Stimulated activated CD4-positive, alpha-beta T cell treated with anti-CD3 and anti-CD28 coated beads, Interleukin-4, amount 100 ng/mL, for 24 hours (primary cell): Measurements from ENCODE around the gene MDM2.
"Not testable (repeated sequence)": the region's sequence is repeated elsewhere in the genome, so short reads cannot be mapped to it uniquely, and the experiment has no call there.

Experiments used
- DNase-seq: peaks from one replicate; pipeline ENCODE4 v3.0.0-alpha.2; 2020

MDM2 gene

DNA sequence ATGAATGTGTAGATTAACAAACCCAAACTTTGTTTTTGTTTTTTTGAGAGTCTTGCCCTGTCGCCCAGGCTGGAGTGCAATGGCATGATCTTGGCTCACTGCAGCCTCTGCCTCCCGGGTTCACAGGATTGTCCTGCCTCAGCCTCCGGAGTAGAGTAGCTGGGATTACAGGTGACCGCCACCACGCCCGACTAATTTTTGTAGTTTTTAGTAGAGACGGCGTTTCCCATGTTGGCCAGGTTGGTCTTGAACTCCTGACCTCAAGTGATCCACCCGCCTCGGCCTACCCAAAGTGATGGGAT, 752 bp upstream of the MDM2 start:
- DNase-seq: not testable (repeated sequence)

DNA sequence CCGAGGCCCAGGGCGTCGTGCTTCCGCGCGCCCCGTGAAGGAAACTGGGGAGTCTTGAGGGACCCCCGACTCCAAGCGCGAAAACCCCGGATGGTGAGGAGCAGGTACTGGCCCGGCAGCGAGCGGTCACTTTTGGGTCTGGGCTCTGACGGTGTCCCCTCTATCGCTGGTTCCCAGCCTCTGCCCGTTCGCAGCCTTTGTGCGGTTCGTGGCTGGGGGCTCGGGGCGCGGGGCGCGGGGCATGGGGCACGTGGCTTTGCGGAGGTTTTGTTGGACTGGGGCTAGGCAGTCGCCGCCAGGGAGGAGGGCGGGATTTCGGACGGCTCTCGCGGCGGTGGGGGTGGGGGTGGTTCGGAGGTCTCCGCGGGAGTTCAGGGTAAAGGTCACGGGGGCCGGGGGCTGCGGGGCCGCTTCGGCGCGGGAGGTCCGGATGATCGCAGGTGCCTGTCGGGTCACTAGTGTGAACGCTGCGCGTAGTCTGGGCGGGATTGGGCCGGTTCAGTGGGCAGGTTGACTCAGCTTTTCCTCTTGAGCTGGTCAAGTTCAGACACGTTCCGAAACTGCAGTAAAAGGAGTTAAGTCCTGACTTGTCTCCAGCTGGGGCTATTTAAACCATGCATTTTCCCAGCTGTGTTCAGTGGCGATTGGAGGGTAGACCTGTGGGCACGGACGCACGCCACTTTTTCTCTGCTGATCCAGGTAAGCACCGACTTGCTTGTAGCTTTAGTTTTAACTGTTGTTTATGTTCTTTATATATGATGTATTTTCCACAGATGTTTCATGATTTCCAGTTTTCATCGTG, 612 bp downstream of the MDM2 start:
- DNase-seq: peak; percentile 72

DNA sequence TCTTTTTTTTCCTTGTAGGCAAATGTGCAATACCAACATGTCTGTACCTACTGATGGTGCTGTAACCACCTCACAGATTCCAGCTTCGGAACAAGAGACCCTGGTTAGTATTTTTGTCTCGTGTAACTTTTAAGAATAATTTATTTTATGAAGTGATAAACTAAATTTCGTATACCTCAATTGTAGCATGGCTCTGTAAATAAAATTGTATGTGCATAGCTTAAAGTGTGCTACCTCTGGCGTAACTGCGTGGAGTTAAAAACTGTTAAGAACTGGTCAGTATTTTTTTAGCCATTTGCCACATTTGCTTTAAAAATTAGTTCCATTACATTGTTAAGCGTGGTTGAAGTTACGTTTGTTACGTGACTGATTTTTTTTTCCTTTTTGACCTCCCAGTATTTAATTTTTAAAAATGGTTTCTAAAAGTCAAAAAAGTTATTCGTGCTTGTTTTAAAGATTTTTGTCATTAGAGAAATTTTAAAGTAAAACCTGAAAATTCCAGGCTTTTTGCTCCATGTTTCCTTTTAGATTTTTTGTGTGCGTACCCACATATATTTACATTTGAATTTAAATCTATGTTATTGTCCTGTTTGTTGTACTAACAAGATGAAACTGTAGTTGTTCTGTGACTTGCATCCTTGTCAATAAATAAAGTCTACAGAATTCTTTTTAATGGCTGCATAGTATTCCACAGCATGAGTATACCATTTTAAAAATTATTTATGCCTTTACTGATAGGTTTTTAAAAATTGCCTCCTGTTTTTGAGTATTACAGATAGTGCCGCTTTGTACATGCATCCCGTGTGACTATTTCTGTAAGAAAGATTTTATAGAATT, 1.4 kb downstream of the MDM2 start:
- DNase-seq: no peak

DNA sequence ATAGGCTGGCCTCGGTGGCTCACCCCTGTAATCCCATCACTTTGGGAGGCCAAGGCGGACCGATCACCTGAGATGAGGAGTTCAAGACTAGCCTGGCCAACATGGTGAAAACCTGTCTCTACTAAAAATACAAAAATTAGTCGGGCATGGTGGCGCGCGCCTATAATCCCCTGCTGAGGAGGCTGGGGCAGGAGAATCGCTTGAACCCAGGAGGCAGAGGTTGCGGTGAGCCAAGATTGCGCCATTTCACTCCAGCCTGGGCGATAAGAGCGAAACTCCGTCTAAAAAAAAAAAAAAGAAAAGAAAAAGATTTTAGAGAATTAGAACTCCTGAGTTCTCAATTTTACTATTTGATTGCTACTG, 2.0 kb downstream of the MDM2 start:
- not testable (repeated sequence) for DNase-seq

DNA sequence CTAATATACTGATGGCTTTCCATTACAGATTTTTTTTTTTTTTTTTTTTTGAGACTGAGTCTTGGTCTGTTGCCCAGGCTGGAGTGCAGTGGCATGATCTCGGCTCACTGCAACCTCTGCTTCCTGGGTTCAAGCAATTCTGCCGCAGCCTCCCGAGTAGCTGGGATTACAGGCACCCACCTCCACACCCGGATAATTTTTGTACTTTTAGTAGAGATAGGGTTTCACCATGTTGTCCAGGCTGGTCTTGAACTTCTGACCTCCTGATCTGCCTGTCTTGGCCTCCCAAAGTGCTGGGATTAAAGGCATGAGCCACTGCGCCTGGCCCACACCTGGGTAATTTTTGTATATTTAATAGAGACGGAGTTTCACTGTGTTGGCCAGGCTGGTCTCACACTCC, 3.6 kb downstream of the MDM2 start:
- not testable (repeated sequence) for DNase-seq

DNA sequence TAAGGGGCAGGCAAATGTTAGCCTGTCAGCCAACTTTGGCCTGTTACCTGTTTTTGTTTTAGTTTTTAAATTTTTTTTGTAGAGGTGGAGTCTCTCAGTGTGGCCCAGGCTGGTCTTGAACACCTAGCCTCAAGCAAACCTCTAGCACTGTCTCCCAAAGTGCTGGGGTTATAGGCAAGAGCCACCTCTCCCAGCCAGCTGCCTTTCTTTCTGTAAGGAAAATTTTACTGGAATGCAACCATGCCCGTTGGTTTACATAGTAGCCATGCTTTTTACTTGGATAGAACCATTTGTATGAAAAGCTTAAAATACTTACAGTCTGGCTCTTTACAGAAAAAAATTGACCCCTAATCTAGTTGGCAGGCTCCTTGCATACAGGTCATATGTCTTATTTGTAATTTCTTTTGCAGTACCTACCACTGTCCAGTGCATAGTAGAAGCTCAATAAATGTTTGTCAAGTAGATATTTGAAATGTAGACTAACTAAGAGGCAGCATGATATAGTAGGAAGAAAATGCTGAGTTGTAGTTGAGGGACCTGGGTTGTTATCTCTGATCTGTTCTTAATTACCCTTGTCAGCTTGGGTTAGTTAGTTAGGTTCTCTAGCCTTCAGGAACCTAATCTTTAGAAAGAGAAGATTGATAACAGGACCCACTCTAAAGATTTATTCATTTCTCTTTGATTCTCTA, 4.7 kb downstream of the MDM2 start:
- DNase-seq: no peak

DNA sequence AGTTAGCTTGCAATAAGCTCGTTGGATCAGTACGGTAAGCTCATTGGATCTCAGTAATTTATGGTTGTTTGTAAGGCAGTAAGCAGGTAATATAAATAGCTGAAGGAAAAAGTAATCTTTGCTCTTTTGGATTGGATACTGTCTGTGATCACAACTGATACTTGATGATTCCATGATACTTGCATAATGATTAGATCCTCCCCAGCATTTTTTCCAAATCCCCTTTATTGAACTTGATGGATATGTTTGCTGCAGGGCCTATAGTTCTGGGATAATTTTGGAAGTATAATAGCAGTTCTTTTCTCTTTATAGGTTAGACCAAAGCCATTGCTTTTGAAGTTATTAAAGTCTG, 5.2 kb downstream of the MDM2 start:
- DNase-seq: no peak

DNA sequence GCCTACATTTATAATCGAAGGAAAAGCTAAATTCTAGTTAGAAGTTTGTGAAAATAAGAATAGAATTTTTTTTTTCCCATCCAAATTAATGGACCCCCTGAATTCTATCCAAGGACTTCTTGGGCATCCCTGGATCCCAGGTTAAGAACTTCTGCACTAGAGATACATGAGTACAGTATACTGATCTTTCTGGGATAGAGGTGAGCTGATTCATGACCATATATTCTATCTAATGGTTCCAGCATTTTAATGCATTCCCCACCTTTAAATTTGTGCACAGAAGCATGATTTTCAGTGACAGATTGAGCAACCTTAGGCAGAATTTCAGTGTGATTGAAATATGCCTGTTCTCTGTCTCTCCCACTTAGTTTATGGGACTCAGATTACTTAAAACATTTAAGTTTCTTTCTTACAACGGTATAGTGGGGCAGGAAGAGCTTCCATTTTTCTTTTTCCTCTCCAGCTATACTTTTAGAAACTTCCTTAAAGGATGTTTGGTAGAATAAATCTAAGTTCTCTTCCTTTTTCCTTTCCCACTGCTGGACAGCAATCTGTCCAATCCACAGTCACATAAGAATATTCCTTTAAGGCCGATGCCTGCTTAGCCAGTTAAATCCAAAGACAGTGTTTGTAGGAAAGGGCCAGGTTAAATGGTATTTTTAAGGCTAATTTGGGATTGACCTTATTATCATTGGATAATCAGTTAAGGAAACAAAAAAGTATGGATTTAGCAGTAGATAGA, 6.7 kb downstream of the MDM2 start:
- DNase-seq: no peak

DNA sequence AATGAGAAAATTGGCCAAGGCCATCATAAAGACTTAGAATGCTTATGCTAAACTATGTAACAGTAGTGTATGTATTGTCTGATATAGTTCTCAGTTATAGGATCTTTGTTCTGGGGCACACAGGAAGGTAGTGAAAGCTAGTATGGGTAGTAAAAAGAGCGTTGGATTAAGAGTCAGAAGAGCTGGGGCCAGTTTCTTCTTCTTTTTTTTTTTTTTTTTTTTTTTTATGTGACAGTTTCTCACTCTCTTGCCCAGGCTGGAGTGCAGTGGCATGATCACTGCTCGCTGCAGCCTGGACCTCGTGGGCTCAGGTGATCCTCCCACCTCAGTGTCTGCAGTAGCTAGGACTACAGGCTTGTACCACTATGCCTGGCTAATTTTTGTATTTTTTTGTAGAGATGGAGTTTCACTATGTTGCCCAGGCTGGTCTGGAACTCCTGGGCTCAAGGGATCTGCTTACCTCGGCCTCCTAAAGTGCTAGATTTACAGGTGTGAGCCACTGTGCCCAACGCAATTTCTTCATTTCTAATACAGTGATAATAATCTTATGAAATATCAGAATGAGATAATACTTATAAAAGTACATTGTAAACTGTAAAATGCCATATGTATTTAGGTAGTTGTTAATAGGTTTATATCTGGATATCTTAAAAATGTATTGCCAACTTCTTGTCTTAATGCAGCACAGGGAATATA, 7.4 kb downstream of the MDM2 start:
- DNase-seq: no peak

DNA sequence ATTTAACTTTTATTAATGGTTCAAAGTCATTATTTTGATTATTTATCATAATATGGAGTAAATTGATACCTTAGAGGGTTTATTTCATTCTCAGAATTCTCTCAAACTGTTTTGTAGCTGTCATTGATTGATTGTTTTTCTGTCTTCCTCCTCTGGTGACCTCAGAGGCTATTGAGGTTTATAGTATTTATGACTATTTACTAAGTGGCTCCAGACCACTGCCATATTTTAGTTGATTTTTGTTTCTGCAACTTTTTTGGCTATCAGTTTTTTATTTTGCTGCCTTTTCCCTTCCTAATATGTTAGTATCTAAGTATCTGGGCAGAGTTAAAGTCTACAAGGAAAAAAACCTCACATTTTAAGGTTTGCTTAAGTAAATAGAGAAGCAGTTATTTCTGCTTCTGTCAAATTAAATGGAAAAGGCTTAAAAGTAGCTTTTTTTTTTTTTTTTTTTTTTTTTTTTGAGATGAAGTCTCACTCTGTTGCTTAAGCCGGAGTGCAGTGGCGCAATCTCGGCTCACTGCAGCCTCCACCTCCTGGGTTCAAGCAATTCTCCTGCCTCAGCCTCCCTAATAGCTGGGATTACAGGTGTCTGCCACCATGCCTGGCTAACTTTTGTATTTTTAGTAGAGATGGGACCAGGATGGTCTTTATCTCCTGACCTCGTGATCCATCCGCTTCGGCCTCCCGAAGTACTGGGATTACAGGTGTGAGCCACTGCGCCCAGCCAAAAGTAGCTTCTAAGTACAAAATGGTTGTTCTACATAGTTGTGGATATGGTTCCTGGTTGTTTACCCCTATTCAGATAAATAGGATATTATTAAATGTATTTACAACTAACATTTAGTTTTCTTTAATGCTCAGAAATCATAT, 8.2 kb downstream of the MDM2 start:
- no peak for DNase-seq

DNA sequence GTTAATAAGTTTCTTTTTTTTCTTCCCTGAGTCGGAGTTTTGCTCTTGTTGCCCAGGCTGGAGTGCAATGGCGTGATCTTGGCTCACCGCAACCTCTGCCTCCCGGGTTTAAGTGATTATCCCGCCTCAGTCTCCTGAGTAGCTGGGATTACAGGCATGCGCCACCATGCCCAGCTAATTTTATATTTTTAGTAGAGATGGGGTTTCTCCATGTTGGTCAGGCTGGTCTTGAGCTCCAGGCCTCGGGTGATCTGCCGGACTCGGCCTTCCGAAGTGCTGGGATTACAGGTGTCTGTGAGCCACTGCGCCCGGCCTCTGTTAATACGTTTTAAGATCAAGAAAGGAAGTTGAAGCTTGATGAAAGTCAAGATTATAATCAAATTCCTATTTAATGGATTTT, 11.5 kb downstream of the MDM2 start:
- DNase-seq: not testable (repeated sequence)

DNA sequence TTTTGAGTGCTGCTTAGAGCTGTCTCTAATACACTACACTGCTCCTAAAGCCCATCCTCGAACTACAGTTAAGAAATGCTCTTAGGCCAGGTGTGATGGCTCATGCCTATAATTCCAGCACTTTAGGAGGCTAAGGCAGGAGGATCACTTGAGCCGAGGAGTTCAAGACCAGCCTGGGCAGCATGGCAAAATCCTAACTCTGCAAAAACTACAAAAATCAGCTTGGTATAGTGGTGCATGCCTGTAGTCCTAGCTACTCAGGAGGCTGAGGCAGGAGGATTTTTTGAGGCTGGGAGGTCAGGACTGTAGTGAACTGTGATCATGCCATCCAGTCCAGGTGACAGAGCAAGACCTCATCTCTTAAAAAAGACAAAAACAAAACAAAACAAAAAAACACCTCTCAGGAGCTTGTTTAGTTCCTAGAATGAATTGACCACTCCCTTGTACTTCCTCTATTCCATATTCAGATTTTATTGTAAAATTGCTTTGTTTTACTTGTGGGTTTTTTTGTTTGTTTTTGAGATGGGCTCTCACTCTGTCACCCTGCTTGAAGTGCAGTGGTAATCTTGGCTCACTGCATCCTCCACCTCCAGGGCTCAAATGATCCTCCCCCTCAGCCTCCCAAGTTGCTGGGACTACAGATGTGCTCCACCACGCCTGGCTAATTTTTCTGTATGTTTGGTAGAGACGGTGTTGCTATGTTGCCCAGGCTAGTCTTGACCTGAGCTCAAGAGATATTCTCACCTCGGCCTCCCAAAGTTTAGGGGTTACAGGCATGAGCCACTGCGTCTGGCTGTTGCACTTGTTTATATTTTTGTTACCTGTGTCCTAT, 13.6 kb downstream of the MDM2 start:
- DNase-seq: no peak

DNA sequence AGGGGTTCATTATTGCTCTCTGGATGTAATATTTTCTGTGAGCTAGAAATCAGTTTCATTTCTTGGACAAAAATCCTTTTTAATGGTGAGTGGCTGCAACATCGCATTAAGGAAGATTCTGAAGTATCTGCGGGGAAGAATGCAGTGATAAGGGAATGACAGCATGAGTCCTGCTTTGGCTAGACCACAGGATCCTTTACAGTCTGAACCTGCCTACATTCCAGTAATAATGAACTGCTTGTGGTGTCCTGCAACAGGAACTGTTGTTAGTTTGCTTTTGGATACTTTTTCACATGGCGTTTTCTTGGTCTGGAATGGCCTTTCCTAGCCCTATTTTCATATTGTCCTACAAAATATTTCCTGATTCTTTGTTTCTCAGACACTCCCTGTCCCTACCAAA, 15.7 kb downstream of the MDM2 start:
- no peak for DNase-seq

DNA sequence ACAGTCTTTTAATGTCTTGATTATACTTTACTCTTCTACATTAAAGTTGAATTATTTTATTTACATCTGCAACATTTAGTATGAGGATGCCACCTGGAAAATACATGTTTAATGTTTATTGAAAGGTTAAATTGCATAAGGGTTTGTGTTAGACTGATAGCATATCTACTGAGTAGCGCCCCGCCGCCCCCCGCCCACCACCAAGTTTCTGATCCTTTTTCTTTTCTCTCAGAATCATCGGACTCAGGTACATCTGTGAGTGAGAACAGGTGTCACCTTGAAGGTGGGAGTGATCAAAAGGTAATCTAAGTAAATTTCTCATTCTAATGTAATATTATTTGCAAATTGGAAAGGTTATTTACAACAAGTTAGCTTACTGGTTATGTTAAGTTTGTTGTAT, 16.2 kb downstream of the MDM2 start:
- DNase-seq: no peak

DNA sequence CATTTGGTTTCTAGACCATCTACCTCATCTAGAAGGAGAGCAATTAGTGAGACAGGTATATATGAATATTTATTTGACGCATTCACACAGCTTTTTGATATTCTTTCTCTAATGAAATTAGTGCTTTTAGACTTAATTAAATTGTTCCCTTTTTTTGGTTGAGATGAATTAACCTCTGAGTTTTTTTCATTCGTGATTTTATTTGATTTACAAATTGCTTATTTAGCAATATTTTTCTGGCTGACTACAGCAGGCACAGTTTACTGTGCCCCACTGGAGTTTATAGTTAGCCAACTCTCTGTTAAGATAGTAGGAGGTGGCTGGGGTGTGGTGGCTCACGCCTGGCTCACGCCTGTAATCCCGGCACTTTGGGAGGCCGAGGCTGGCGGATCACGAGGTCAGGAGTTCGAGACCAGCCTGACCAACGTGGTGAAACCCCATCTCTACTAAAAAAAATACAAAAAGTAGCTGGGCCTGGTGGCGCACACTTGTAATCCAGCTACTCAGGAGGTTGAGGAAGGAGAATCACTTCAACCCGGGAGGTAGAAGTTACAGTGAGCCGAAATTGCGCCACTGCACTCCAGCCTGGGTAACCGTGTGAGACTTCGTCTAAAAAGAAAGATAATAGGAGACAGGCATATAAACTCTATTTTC, 16.7 kb downstream of the MDM2 start:
- DNase-seq: no peak

DNA sequence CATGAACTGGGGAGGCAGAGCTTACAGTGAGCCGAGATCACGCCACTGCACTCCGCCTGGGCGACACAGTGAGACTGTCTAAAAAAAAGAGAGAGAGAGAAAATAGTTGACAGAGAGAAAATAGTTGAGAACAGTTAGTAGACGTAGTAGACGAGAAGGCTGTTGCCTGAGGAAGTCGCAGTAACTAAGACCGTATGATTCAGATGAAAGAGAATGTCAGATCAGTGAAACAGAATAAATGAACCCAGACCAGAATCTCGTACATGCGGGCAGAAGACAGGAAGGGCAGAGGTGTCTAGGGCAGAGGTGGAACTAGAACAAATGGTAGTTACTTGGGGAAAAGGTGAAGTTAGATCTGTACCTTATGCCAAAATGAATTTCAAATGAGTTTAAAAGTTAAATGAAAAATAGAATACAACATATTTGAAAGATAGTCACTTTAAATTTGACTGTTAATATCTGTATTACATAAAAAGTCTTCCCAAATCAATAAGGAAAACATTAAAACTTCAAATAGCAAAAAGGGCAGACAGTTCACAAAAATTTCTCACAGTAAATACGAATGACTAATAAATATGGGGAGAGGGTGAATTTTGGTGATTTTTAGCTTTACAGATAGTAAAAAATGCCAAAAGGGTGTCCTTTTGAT, 17.7 kb downstream of the MDM2 start:
- no peak for DNase-seq

DNA sequence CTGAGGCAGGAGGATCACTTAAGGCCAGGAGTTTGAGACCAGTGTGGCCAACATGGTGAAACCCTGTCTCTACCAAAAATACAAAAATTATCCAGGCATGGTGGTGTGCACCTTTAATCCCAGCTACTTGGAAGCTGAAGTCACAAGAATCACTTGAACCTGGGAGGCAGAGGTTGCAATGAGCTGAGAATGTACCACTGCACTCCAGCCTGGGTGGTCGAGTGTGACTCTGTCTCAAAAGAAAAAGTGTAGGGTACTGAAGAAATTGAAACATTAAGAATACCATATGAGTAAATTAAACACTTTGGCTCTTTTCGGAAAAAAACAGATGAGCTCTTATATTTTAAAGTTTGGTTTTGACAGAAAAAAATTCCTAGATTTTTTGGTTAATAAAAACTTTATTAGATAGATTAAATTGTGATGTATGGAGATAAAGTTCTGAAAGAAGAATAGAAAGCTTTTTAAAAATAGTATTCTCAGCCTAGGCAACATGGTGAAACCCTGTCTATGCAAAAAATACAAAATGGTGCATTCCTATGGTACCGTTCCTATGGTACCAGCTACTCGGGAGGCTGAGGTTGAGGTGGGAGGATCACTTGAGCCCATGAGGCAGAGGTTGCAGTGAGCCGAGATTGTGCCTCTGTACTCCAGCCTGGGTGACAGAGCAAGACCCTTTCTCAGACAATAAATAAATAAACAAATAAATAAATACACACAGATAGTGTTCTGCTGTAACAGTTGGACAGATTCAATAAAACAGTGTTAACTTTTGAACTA, 20.1 kb downstream of the MDM2 start:
- no peak for DNase-seq

DNA sequence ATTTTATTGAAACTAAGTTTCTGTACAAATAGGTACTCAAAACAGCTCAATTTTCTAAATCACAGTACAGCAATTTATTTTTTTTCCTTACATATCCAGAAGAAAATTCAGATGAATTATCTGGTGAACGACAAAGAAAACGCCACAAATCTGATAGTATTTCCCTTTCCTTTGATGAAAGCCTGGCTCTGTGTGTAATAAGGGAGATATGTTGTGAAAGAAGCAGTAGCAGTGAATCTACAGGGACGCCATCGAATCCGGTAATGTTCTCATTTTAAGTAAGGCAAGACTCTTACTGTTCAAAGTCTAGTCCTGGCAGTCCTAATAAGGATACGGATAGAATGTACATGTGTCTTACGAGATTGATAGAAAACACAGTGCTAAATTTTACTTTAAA, 20.7 kb downstream of the MDM2 start:
- DNase-seq: no peak

DNA sequence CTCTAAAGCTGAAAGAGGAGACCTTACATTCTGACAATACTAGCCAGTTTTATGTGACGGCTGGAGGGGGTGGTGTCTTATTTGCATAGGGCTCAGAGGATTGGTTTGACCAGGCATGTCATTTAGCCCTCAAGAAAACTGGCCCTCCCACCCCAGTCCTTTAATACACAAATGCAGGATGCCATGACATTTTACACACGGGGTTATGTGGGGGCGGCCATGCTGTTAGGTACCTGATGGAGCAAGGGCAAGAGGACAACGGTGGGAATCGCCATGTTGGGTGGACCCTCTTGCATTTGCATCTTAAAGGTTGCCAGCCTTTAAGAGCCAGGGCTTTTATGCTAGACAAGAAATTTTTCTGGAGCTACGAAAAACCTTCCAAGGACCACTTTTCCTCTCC, 23.3 kb downstream of the MDM2 start:
- no peak for DNase-seq
